GM21737 (cell line): ENCODE measurements around the gene CROCC.

Experiments
- ATAC-seq: cut with Tn5 transposase; IDR thresholded peaks from one replicate; pipeline ENCODE4 v1.9.1; 2021; ENCODE audit warnings: mild to moderate bottlenecking, moderate library complexity; ENCODE audit not compliant: unreplicated experiment

Gene CROCC

DNA sequence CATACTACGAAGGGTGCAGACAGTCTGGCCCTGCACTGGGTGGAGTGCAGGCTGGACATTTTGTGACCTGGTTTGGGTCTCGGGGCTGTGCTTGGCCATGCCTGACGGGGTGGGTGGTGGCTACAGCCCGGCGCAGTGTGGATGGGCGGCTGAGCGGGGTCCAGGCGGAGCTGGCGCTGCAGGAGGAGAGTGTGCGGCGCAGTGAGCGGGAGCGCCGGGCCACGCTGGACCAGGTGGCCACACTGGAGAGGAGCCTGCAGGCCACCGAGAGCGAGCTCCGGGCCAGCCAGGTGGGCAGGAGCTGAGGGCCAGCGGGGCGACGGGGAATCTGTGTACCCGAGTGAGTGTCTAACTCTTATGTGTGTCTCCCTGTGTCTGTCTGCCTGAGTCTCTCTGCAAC, 44.6 kb downstream of the CROCC start:
- ATAC-seq = no peak

DNA sequence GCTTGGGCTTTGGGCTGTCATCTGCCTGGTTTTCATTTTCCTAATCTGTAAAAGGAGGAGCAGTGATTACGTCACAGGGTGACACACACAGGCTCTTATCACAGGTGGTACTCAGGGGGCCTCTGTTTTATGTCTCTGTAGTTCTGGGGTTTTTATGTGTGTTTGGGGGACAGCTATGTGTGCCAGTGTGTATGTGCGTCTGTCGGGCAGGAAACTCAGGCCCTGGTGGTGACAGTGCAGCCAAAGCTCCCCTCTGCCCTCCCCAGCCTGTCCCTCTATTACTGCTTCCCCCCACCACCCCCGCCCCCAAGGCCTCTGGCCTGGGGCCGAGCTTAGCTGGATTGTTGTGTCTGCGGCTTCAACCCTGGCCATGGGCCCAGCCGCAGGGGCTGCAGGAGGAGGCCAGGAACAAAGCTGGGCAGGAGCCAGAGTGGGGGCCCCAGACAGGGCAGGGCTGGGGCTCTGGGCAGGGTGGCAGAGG, 45.4 kb downstream of the CROCC start:
- no peak for ATAC-seq

DNA sequence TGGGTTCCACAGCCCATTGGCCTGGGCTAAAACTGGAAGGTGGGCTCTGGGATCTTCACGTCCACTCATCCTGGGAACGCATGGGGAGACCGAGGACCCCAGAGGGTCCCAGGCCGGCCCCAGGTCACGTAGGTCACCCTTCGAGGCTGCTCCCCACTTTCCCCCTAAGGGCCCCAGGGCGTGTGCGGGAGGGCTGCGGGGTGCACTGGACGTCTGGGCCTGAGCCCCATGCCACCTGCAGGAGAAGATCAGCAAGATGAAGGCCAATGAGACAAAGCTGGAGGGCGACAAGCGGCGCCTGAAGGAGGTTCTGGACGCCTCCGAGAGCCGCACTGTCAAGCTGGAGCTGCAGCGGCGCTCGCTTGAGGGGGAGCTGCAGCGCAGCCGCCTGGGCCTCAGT, 46.2 kb downstream of the CROCC start:
- ATAC-seq = no peak

DNA sequence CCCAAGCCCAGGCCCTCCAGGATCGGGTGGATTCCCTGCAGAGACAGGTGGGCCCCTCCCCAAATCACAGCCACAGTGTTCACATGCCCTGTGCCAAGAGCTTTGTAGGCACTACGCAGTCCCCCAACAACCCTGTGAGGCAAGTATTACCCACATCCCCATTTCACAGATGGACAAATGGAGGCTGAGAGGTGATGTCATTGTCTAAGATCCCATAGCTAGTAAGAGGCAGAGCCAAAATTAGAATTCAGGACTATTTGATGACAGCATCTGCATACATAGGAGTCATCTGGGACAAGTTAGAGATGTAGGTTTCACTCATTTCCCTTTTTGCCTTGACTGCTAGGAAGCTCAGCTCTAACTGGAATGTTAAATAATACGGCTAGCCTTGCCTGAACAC, 46.6 kb downstream of the CROCC start:
- no peak for ATAC-seq

DNA sequence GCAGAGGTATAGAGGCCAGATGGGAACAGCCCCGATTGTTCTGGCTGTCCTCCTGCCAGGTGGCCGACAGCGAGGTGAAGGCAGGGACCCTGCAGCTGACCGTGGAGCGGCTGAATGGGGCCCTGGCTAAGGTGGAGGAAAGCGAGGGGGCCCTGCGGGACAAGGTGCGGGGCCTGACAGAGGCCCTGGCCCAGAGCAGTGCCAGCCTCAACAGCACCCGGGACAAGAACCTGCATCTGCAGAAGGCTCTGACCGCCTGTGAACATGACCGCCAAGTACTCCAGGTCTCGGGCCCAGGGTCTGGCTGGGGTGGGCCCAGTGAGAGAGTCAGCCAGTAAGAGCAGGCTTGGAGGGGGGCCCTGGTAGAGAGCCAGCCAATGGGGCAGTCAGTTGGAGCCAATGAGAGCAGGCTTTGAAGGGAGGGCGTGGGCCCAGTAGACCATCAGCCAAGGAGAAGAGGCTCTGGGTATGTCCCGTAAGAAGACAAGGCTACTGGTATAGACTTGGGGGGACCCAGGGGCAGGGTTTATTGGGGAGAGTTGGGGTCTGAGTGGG, 47.4 kb downstream of the CROCC start:
- ATAC-seq = no peak

DNA sequence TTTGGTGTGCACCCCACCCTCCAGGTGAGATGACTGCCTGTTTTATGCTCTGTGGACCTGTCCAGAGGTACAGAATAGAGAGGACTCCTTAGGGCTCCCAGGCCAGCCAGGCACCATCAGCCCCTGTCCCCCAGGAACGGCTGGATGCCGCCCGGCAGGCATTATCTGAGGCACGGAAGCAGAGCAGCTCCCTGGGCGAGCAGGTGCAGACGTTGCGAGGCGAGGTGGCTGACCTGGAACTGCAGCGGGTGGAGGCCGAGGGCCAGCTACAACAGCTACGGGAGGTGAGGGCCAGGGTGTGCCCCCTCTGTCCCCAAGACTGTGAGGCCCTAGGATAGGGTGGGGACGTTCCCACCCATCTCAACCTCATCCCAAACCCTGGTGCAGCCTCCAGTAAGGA, 47.9 kb downstream of the CROCC start:
- ATAC-seq = no peak

GRCh38 chr1:16970132-16970910, 48.6 kb downstream of the CROCC start:
- no peak for ATAC-seq

DNA sequence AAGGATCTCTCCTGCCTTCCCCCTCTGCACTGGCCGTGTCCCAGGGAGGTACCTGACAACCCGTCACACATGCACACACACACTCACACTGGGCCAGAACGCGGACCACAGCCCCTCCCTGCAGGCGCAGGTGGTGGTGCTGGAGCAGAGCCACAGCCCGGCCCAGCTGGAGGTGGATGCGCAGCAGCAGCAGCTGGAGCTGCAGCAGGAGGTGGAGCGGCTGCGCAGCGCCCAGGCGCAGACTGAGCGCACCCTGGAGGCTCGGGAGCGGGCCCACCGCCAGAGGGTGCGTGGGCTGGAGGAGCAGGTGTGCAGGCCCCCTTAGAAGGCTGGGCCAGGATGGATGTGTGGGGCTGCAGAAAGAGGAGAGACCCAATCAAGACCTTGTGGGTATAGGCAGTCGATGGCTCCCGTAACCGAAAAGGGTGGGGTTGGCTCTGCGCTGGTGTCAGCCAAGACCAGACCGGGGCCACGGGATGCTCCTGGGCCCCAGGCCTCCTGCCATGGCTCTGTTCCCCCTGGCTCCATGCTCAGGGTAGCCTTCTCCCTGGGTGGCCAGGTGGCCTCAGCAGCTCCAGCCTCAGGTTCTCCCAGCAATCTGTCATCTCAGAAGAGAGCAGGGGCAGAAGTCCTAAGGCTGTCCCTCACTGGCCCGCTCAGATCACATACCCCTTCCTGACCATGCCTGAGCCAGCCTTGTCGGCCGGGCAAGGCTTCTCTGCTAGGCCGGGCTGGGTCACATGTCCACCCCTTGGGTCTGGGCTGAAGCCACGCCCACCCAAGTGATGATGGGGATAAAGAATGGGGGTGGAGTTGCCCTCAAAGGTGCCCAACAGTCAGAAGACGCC, 49.8 kb downstream of the CROCC start:
- ATAC-seq = no peak

DNA sequence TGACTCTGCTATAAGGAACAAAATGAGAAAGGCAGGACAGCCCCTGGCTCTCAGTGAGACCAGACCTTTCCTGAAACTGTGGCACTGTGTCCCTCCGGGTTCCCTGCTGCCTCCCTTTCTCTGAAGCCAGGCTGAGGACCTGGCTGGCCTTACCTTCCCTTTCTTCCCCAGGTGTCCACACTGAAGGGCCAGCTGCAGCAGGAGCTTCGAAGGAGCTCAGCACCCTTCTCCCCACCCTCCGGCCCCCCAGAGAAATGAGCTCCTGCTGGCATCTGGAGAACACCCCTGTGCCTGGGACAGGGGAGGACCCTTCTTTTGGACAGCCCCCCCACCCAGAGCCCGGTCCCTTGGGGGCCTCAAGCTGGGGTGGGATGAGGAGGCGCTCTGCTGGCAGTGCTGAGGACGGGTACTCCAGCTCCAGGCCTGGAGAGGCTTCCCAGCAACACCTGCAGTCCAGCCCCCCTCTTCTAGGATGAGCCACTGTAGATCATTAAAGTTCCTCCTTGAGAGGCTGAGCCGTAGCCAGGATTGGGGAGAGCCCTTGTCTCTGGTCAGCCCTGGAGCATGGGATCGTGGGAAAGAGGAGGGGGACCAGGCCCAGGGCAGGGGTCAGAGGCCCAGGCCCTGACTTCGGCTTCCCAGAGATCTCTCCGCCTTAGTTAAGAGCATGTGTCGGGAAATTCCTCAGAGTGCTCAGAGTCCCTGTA, 50.6 kb downstream of the CROCC start:
- no peak for ATAC-seq

DNA sequence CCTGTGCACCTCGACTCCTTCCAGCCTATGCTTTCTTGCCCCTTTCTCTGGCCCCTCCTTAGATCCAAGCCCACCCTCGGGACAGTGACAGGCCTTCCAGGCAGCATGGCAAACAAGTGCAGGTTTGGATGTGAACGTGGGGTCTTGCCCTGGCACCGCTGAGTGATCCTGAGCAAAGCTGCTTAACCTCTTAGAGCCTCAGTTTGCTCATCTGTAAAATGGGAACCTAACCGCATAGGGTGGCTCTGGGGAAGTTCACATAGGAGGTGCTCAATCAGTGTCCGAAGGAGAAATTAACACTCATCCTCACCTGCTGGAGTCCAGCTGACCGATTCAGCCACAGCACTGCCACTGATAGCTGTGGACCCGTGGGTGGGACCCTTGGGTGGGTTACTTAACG, 51.5 kb downstream of the CROCC start:
- ATAC-seq = no peak

GRCh38 chr1:16975211-16975610, 53.5 kb downstream of the CROCC start:
- ATAC-seq = no peak

- no peak for ATAC-seq
Observed at GRCh38 chr1:16975838-16976237, 54.1 kb downstream of the CROCC start.

GRCh38 chr1:16976966-16977365, 55.2 kb downstream of the CROCC start:
- no peak for ATAC-seq

- no peak for ATAC-seq
Observed at GRCh38 chr1:16977377-16977776, 55.6 kb downstream of the CROCC start.

DNA sequence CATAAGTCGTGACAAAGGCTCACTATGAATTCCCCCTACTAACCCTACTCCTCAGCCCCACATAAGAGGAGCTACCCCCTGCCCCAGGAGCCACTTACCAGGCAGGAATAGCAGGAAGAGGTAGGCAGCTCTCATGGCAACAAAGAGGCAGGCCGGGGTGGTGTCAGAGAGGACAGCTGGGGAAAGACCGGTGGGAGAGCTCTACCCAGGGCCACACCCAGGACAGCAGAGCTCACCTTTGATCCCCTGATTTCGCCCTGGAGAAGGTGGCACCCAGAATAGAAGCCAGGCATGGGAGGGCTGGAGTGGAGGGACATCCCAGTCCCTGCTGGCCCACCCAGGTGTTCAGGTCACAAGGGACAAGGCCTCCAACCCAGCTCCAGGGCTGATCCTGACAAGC, 56.4 kb downstream of the CROCC start:
- no peak for ATAC-seq

DNA sequence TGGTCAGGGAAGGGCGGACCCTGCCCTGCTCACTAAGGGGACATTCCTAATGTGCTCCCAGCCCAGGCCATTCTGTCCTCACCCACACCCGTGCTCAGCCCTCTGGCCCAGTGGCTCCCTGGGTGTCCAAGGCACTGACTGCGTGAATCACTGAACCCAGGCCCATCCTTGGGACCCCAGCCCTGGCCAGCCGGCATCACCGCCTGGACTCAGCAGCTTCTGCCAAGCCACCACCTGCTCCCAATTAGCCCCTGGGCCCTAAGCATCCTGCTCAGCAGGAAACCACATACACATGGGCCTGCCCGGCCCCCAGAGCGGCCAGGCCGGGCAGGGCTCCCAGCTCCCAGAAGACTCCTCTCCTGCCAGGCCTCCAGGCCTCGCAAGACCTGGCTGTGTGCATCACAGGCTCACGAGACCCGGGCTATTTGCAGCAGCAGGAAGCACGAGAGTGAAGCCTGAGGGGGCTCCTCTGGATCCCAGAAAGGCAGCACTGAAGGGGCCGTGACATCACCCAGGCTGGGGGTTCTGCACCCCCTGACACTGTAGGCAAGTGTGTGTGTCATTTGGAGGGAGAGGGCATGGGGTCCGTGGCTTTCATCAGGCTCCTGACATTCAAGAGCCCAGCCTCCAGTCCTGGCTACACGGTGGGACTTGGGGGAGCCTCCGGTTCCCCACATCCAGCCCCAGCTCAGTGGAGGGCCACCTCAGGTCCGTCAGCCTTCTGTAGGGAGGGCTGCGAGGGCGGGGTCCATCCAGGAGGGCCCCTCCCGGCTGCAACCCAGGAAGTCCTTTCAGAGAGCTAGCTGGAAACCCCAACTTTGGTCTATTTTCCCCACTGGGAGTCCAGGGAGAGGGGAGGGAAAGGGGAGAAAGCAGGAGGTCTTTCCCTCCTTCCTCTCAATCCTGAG, 57.1 kb downstream of the CROCC start:
- ATAC-seq = no peak

- no peak for ATAC-seq
Observed at GRCh38 chr1:16979475-16980327, 58.0 kb downstream of the CROCC start.

- no peak for ATAC-seq
Observed at GRCh38 chr1:16980473-16981268, 58.9 kb downstream of the CROCC start, which contains the start of gene MFAP2. TSS of gene MFAP2 (minus strand) at chr1:16980620. CDS start at chr1:16978273, 2,347 bp downstream.
